HepG2 (cell line): ENCODE results near the gene MYO7A. TPM values are rescaled to one million over a fixed set of nuclear protein-coding genes. Genes with fewer than 3 reads are reported as not detected.
A peak's percentile ranks its signal among the peaks of the same experiment; 100 is the strongest.

Source experiments
- ATF5 ChIP-seq: sonication (generic); formaldehyde crosslinking; IDR thresholded peaks from 2 replicates; pipeline ENCODE4 v1.4.0; 2020; ENCODE audit warnings: mild to moderate bottlenecking, low read depth, missing genetic modification reagents
- FOSL1 ChIP-seq: sonication (generic); formaldehyde crosslinking; IDR thresholded peaks from 2 replicates; pipeline ENCODE4 v1.9.0; 2021; ENCODE audit warnings: missing genetic modification reagents, borderline replicate concordance
- KLF11 ChIP-seq: IDR thresholded peaks from 2 replicates; pipeline ENCODE4 v1.6.1; 2016; ENCODE audit warnings: missing compliant biosample characterization
- LBX2 ChIP-seq: sonication (generic); formaldehyde crosslinking; IDR thresholded peaks from 2 replicates; pipeline ENCODE4 v1.5.0; 2020; ENCODE audit warnings: missing genetic modification reagents, mild to moderate bottlenecking, borderline replicate concordance
- MED1 ChIP-seq: sonication (generic); formaldehyde crosslinking; IDR thresholded peaks from 2 replicates; pipeline ENCODE4 v1.4.0; 2020; ENCODE audit warnings: missing genetic modification reagents
- MED8 ChIP-seq: sonication (generic); formaldehyde crosslinking; IDR thresholded peaks from 2 replicates; pipeline ENCODE4 v1.8.1; 2023; ENCODE audit warnings: mild to moderate bottlenecking, missing genetic modification reagents; ENCODE audit not compliant: insufficient replicate concordance
- MIER3 ChIP-seq: IDR thresholded peaks from 2 replicates; pipeline ENCODE4 v1.6.1; 2016; ENCODE audit warnings: missing compliant biosample characterization, borderline replicate concordance
- RBM39 ChIP-seq: fragments of 200-400 bp; formaldehyde crosslinking; IDR thresholded peaks from one replicate; pipeline ENCODE4 v1.6.1; 2018; ENCODE audit warnings: antibody characterized with exemption, mild to moderate bottlenecking, low read depth, low read length; ENCODE audit not compliant: poor library complexity, severe bottlenecking
- SKI ChIP-seq: fragments of 450-650 bp; IDR thresholded peaks from one replicate; pipeline ENCODE4 v1.6.1; 2018; ENCODE audit warnings: mild to moderate bottlenecking; ENCODE audit not compliant: partially characterized antibody
- ZBTB39 ChIP-seq: sonication (generic); formaldehyde crosslinking; IDR thresholded peaks from 2 replicates; pipeline ENCODE4 v1.5.0; 2020; ENCODE audit warnings: missing genetic modification reagents
- ZC3H4 ChIP-seq: sonication (generic); formaldehyde crosslinking; IDR thresholded peaks from 2 replicates; pipeline ENCODE4 v1.4.0; 2020; ENCODE audit warnings: missing genetic modification reagents, borderline replicate concordance
- ZGPAT ChIP-seq: IDR thresholded peaks from 2 replicates; pipeline ENCODE4 v1.6.1; 2016; ENCODE audit warnings: mild to moderate bottlenecking
- ZNF275 ChIP-seq: sonication (generic); formaldehyde crosslinking; IDR thresholded peaks from 2 replicates; pipeline ENCODE4 v1.8.0; 2022; ENCODE audit warnings: missing genetic modification reagents, mild to moderate bottlenecking, inconsistent platforms, borderline replicate concordance
- ZNF512B ChIP-seq: sonication (generic); formaldehyde crosslinking; IDR thresholded peaks from 2 replicates; pipeline ENCODE4 v1.5.1; 2020; ENCODE audit warnings: missing genetic modification reagents, mild to moderate bottlenecking, borderline replicate concordance
- ZNF660 ChIP-seq: sonication (generic); formaldehyde crosslinking; IDR thresholded peaks from 2 replicates; pipeline ENCODE4 v1.5.1; 2020; ENCODE audit warnings: mild to moderate bottlenecking, low read depth, missing genetic modification reagents, borderline replicate concordance
- polyA plus RNA-seq, 8 experiments: library from polyadenylated mRNA; depleted of rRNA in 3 of 8; stranded (reverse) in 7 of 8; unstranded in 1 of 8; fragments of >200 nt; fragmentation: Illumina TruSeq in 4 of 8; extraction: Trizol in 4 of 8; gene quantifications; 2 replicates each; pipeline versions ENCODE4 v1.2.1 to v1.2.3, GENCODE V29; 2011 to 2016; ENCODE audit warnings: low read depth in 4 of 8, missing spikeins in 1 of 8, mixed read lengths in 1 of 8; ENCODE audit not compliant: insufficient read depth in 1 of 8
- total RNA-seq, 5 experiments: library from RNA; depleted of rRNA; stranded (reverse); fragments of >200 nt; fragmentation: Illumina TruSeq; extraction: Trizol; gene quantifications; 2 replicates each; pipeline ENCODE4 v1.2.3, GENCODE V29; 2016; ENCODE audit warnings: low read depth in 1 of 5

MYO7A gene
- total and polyA plus RNA-seq, 2 of the 13 experiments (the other 11 are each of a cell fraction or from before 2014, with no cell fraction given): 7.5 to 10.0 TPM

- TF ChIP-seq RBM39 (peak; percentile 52), ZNF512B (CRISPR knock-in tag) (0 out of 2 replicates have a peak, but pooled peaks have one; percentile 50), ZC3H4 (CRISPR knock-in tag) (no peak), MED1 (peak; percentile 68), KLF11 (no peak), ZGPAT (CRISPR knock-in tag) (peak; percentile 68; the same call in 1 of the 2 replicates), MED8 (CRISPR knock-in tag) (no peak), LBX2 (CRISPR knock-in tag) (no peak), FOSL1 (CRISPR knock-in tag) (no peak), ZNF275 (0 out of 2 replicates have a peak, but pooled peaks have one; percentile 24), ATF5 (CRISPR knock-in tag) (no peak), MIER3 (CRISPR knock-in tag) (peak; percentile 45; the same call in 1 of the 2 replicates), SKI (no peak), ZBTB39 (CRISPR knock-in tag) (no peak), ZNF660 (CRISPR knock-in tag) (no peak)
Observed at GRCh38 chr11:77095551-77096490, 32.2 kb upstream of the MYO7A start (continued).
